Mesodermal cell (in vitro differentiated cells): ENCODE results near the gene ZDHHC4.
"Not testable (repeated sequence)": the region's sequence is repeated elsewhere in the genome, so short reads cannot be mapped to it uniquely, and the experiment has no call there.

ENCODE experiments used
- H3K27ac ChIP-seq: 2 replicates; pipeline ENCODE4 v1.7.0; 2013; ENCODE audit warnings: mild to moderate bottlenecking, low read depth, low read length, moderate library complexity; ENCODE audit not compliant: severe bottlenecking
- H3K36me3 ChIP-seq: 2 replicates; pipeline ENCODE4 v1.7.1; 2013; ENCODE audit warnings: mild to moderate bottlenecking, low read length, moderate library complexity; ENCODE audit not compliant: control insufficient read depth, insufficient read depth
- H3K4me1 ChIP-seq: one replicate; pipeline ENCODE4 v1.7.1; 2013; ENCODE audit warnings: mild to moderate bottlenecking, low read length; ENCODE audit not compliant: insufficient read depth, control insufficient read depth, poor library complexity, severe bottlenecking
- H3K4me3 ChIP-seq: 2 replicates; pipeline ENCODE4 v1.7.0; 2013; ENCODE audit warnings: low read length, control low read depth, mild to moderate bottlenecking; ENCODE audit not compliant: insufficient read depth, poor library complexity, severe bottlenecking; ENCODE audit errors: extremely low read depth
- H3K9me3 ChIP-seq: 2 replicates; pipeline ENCODE4 v1.7.1; 2013; ENCODE audit warnings: mild to moderate bottlenecking, low read length, moderate library complexity; ENCODE audit not compliant: control insufficient read depth
- WGBS, 2 experiments: methylation state at CpG; one replicate each; pipeline ENCODE4 v1.1.5; 2013; ENCODE audit warnings: missing lambda C conversion rate in 2 of 2; ENCODE audit not compliant: insufficient coverage in 2 of 2; 5-methylcytosine and 5-hydroxymethylcytosine counted together

Gene ZDHHC4

DNA sequence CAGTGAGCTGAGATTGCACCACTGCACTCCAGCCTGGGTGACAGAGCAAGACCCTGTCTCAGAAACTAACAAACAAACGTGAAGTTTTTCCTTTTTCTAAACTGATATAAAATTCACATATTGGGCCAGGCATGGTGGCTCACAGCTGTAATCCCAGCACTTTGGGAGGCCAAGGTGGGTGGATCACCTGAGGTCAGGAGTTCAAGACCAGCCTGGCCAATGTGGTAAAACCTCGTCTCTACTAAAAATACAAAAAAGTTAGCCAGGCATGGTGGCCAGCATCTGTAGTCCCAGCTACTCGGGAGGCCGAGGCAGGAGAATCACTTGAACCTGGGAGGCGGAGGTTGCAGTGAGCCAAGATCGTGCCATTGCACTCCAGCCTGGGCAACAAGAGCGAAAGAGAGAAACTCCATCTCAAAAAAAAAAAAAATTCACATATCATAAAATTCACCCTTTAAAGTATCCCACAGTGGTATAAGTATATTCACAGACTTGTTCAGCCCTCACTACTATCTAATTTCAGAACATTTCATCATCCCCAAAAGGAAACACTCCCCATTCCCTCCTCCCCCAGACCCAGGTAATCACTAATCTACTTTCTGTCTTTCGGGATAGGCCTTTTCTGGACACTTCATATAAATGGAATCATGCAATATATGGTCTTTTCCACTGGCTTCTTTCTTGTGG is 8.6 kb downstream of the ZDHHC4 start:
- WGBS, 2 experiments: 94 to 96% methylated on average over 2 to 7 of the region's 8 CpGs
- H3K36me3 ChIP-seq: peaks cover 54% of the 10 kb centered on the region
- H3K27ac ChIP-seq, H3K9me3 ChIP-seq, H3K4me3 ChIP-seq, H3K4me1 ChIP-seq: not testable (repeated sequence)

DNA sequence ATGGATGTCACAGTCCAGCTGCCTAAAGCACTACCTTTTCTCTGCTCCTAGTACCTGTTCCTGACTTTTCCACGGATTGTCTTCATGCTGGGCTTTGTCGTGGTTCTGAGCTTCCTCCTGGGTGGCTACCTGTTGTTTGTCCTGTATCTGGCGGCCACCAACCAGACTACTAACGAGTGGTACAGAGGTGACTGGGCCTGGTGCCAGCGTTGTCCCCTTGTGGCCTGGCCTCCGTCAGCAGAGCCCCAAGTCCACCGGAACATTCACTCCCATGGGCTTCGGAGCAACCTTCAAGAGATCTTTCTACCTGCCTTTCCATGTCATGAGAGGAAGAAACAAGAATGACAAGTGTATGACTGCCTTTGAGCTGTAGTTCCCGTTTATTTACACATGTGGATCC is 11.3 kb downstream of the ZDHHC4 start:
- Histone ChIP-seq H3K9me3 (no peaks in the 10 kb centered on the region), H3K27ac (no peak overlapping the region), H3K4me1 (no peaks in the 10 kb centered on the region), H3K36me3 (peaks cover 55% of the 10 kb centered on the region), H3K4me3 (no peak overlapping the region)
- WGBS, 2 experiments: 90 to 93% methylated on average over 7 to 9 of the region's 9 CpGs

DNA sequence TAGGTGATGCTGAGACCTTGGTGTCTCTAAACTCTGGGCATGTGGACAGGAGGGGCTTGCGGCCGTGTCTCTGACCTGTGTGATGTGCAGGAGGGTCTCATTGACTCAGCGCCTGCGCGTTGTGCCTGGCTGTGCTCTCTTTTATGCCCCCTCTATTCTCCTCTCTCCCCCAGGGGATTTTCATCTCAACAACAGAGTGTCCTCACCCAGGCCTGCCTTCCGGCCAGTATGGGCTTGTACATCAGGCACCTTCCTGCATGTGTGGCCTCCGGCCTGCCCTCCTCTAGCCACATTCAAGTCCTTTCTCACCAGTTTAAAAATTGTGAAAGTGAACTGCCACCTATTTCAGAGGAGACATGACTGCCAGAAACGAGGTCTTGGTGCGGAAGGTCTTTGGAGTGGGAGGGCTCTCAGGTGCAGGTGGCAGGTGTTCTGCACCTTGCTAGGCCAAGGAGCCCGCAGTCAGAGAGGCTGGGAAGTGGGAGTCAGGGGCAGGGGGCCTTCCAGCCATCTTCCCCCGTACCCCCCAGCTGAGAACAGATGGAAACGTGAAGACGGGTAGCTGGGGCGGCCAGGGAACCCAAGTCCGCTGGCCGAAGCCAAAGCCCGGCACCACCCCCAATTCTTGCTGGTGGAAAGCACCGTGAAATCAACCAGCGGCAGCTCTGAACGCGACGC is 12.0 kb downstream of the ZDHHC4 start:
- Histone ChIP-seq H3K4me3 (no peak overlapping the region), H3K27ac (no peak overlapping the region), H3K4me1 (no peaks in the 10 kb centered on the region), H3K36me3 (peaks cover 60% of the 10 kb centered on the region), H3K9me3 (no peaks in the 10 kb centered on the region)
- WGBS, 2 experiments: 54 to 59% methylated on average over 21 of the region's 22 CpGs

DNA sequence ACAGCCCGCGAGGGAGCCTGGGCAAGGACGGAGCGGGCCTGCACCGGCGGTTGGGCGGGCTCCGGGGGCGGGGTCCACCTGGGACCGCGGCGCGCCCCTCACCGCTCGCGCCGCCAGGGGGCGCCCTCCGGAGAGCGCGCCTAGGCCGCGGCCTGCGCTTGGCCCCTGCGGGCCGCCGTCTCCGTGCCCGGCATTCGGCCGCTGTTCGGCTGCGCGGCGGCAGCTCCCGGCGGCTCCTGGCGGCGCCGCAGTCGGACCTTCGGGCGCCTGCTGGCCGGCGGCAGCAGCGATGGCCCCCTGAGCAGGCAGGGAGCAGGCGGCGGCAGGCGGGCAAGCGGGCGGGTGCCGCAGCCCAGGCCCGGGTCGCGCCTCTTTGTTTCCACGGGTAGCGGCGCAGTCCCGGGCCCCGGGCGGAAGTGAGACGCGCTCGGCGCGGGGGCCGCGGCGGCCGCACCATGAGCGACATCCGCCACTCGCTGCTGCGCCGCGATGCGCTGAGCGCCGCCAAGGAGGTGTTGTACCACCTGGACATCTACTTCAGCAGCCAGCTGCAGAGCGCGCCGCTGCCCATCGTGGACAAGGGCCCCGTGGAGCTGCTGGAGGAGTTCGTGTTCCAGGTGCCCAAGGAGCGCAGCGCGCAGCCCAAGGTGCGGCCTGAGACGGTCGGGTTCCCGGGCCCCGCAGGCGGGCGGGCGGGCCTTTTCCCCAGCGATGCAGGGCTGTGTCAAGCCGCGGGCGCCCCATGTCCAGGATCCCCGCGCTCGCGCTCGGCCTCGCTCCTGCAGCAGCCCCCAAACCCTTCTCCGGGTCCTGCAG is 12.8 kb downstream of the ZDHHC4 start, which contains the start of gene INTS15:
TSS of gene INTS15 (plus strand) at position 193 of the 816 bp plus-strand sequence. CDS start at position 456, 263 bp downstream.
- H3K36me3 ChIP-seq: peaks cover 59% of the 10 kb centered on the region

DNA sequence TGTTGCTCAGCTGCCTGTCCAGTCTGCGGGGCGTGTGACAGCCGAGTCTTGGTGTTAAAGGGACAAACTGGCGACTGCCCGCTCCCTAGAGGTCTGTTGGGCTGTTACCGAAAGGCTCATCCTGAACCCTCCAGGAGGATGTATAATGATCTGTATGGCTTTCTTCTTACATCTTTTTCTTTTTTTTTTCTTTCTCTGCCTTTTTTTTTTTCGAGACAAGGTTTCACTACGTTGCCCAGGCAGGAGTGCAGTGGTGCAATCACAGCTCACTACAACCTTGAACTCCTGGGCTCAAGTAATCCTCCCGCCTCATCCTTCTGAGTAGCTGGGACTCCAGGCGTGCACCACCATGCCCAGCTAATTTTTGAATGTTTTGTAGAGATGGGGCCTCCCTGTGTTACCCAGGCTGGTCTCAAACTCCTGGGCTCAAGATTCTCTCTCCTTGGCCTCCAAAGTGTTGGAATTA is 13.4 kb downstream of the ZDHHC4 start:
- H3K4me1 ChIP-seq: no peaks in the 10 kb centered on the region
- peaks cover 61% of the 10 kb centered on the region for H3K36me3 ChIP-seq
- no peaks in the 10 kb centered on the region for H3K9me3 ChIP-seq
- WGBS, 2 experiments: 10 to 22% methylated on average over 6 to 7 of the region's 10 CpGs
- peak overlapping the region; percentile 76 for H3K27ac ChIP-seq
- peak overlapping the region; percentile 86 for H3K4me3 ChIP-seq

More for the DNA sequence above, 12.8 kb downstream of the ZDHHC4 start, which contains the start of gene INTS15:
- WGBS, 2 experiments: 1% methylated on average over 79 to 80 of the region's 107 CpGs
- H3K27ac ChIP-seq: peak within 1 kb of the TSS; percentile 76
- H3K4me3 ChIP-seq: peak within 1 kb of the TSS; percentile 86
- no peaks in the 10 kb centered on the region for H3K4me1 ChIP-seq
- no peaks in the 10 kb centered on the region for H3K9me3 ChIP-seq

DNA sequence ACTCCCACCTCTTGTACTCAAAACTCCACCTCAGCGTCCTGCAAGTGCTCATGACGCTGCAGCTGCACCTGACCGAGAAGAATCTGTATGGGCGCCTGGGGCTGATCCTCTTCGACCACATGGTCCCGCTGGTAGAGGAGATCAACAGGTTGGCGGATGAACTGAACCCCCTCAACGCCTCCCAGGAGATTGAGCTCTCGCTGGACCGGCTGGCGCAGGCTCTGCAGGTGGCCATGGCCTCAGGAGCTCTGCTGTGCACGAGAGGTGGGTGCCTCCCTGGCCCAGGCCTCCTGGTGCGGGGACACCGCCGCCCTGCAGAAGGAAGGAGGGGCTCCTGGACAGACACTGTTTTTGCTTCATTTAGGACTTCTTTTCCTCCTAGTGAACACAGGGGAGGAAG is 22.8 kb downstream of the ZDHHC4 start:
- Histone ChIP-seq H3K27ac (no peak overlapping the region), H3K4me3 (no peak overlapping the region), H3K36me3 (peaks cover 88% of the 10 kb centered on the region), H3K9me3 (no peaks in the 10 kb centered on the region), H3K4me1 (no peaks in the 10 kb centered on the region)
- 95% methylated on average over 15 of the region's 15 CpGs for WGBS, 2 experiments

DNA sequence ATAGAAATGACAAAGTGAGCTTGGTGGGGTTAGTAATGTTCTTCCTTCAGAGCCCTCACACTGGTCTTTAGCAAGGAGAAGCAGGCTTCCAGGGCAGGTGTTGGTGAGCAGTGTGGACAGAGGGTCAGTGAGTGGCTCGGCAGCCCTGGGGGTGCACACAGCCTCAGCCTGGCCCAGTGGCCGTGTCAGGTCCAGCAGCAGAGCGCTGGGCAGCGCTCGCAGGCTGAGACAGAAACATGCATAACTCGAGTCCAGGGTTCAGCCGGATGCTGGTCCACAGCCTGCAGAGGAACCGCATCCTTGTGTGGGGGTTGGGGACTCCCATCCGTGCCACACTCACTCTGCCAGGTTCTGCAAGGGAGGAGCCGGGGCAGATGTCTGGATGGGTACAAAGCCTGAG is 27.2 kb downstream of the ZDHHC4 start:
- WGBS, 2 experiments: 96 to 97% methylated on average over 9 to 10 of the region's 10 CpGs
- H3K36me3 ChIP-seq: peaks cover 74% of the 10 kb centered on the region
- H3K9me3 ChIP-seq: no peaks in the 10 kb centered on the region

DNA sequence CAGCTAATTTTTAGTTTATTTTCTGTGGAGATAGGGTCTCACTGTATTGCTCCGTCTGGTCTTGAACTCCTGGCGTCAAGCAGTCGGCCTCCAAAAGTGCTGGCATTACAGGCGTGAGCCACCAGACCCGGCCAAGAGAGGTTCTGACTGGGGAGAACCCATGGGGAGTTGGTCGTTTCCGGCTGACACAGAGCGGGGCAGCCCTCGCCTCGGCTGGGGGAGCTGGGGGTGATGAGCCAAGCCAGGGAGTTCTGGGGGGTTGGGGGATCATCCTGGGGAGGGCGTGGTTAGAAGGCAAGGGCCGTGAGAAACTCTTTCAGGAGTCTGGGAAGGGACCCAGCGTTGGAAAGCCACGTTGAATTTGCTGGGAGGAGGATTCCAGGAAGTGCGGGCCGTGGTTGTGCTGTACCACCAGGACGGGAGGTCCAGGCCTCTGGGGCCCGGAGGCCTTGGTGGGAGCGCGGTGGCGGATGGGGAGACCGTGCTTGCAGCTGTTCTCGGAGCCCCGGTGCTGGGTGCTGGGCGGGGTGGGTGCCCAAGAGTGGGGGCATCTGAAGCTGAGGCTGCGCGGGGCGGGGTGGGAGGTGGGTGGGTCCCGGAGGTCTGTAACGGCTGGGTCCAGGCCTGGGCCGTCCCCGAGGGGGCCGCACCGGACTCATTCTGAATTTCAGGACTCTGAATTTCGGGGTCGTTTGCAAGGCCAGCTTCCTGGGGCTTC is 29.8 kb downstream of the ZDHHC4 start:
- H3K4me1 ChIP-seq: no peaks in the 10 kb centered on the region
- no peak overlapping the region for H3K4me3 ChIP-seq
- H3K27ac ChIP-seq: no peak overlapping the region
- peaks cover 53% of the 10 kb centered on the region for H3K36me3 ChIP-seq
- no peaks in the 10 kb centered on the region for H3K9me3 ChIP-seq
- WGBS, 2 experiments: 93 to 94% methylated on average over 27 to 30 of the region's 36 CpGs

More for the DNA sequence above, 27.2 kb downstream of the ZDHHC4 start:
- Histone ChIP-seq H3K27ac (no peak overlapping the region), H3K4me3 (no peak overlapping the region), H3K4me1 (no peaks in the 10 kb centered on the region)

DNA sequence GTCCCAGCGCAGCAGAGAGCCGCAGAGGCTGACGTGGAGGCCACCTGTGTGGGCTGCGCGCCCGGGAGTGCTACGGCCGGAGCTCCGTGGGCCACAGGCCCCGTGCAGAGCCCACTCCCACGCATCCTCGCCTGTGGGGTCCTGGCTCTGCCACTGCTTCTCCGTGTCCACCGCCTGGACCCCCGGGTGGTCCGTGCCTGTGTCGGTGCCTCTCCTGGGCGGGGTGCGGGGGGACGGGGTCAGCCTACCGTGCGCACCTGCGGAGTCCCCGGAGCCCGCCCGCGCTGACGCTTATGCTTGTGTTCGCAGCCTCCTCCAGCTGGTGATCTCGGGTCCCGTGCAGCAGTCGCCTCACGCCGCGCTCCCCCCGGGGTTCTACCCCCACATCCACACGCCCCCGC is 30.4 kb downstream of the ZDHHC4 start:
- 96% methylated on average over 20 to 36 of the region's 38 CpGs for WGBS, 2 experiments
- Histone ChIP-seq H3K4me3 (no peak overlapping the region), H3K36me3 (peaks cover 48% of the 10 kb centered on the region), H3K27ac (no peak overlapping the region), H3K4me1 (no peaks in the 10 kb centered on the region), H3K9me3 (no peaks in the 10 kb centered on the region)

DNA sequence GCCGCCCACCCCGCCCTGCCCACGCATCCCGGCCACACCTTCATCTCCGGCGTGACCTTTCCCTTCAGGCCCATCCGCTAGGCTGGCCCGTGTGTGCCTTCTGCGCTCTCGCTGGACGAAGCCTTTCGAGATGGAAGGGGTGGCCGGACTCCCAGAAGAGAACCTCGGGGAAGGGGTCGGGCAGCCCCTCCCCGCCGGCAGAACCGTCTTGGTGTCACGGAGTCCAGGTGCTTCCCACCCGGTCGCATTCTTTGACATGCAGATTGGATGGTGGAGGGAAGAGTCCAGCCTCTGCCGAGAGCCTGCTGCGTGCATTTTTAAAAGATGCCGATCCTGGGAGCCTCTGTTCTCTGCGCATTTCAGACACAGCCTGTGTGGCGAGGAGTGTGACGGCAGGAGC is 30.8 kb downstream of the ZDHHC4 start:
- Histone ChIP-seq H3K36me3 (peaks cover 43% of the 10 kb centered on the region), H3K9me3 (no peaks in the 10 kb centered on the region), H3K4me1 (no peaks in the 10 kb centered on the region), H3K27ac (no peak overlapping the region), H3K4me3 (no peak overlapping the region)
- 95 to 96% methylated on average over 23 to 25 of the region's 27 CpGs for WGBS, 2 experiments
